HG03095 (cell line): ENCODE data around the gene RRAS2.
"Not testable (repeated sequence)": the region's sequence is repeated elsewhere in the genome, so short reads cannot be mapped to it uniquely, and the experiment has no call there.

Source experiments
- ATAC-seq: cut with Tn5 transposase; IDR thresholded peaks from one replicate; pipeline ENCODE4 v1.9.1; 2021; ENCODE audit warnings: moderate library complexity; ENCODE audit not compliant: unreplicated experiment

Gene RRAS2

DNA sequence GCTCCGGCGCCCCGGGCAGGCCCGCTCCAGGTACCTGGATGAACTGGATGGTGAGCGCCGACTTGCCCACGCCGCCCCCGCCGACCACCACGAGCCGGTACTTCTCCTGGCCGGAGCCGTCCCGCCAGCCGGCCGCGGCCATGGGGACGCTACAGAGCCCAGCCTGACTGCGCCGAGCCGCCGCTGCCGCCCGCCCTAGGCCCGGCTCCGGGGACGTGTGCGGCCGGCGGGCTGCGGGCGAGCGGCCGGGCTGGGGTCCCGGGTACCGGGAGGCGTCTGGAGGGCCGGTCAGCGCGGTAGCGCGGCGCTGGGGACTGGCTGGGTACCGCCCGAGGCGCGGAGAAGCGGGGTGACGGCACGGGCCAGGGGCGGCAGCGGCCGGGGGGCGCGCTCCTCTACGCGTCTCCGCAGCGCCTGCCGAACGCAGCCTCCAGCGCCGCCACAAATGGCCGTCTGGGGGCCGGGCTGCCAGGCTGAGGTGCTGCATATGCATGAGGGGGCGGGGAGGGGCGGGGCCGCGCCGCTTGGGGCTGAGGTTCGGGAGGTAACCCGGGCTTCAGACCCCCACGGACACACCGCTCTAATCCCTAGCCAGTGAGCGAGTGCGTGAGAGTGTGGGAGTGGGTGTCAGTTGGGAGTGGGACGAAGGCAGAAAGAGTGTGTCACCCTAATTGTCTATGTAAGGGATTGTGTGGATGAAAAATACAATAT is at the start of gene RRAS2:
RRAS2 (minus strand) TSS at position 455 of the 711 bp plus-strand sequence; CDS start at position 142, 313 bp downstream.
- ATAC-seq: peak; percentile 84

- ATAC-seq: no peak
These were observed 49.6 kb upstream of the RRAS2 start for GRCh38 chr11:14408612-14409011.

GRCh38 chr11:14406116-14406515 is 47.1 kb upstream of the RRAS2 start:
- ATAC-seq: not testable (repeated sequence)

- not testable (repeated sequence) for ATAC-seq
These were observed 44.5 kb upstream of the RRAS2 start for GRCh38 chr11:14403528-14403927.

- no peak for ATAC-seq
These were observed 40.1 kb upstream of the RRAS2 start for GRCh38 chr11:14399087-14399486.

DNA sequence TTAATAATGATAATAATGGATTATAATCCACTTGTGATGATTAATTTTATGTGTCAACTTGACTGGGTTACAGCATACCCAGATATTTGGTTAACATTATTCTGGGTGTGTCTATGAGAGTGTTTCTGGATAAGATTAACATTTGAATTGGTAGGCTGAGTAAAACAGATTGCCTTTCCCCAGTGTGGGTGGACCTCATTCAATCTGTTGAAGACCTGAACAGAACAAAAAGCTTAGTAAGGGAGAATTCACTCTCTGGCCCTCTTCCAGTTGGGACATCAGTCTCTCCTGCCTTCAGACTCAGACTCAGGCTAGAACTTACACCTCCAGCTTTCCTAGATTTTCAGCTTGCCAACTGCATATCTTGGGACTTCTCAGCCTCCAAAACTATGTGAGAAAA is 37.3 kb upstream of the RRAS2 start:
- no peak for ATAC-seq

GRCh38 chr11:14393889-14394288 is 34.9 kb upstream of the RRAS2 start:
- ATAC-seq: no peak

DNA sequence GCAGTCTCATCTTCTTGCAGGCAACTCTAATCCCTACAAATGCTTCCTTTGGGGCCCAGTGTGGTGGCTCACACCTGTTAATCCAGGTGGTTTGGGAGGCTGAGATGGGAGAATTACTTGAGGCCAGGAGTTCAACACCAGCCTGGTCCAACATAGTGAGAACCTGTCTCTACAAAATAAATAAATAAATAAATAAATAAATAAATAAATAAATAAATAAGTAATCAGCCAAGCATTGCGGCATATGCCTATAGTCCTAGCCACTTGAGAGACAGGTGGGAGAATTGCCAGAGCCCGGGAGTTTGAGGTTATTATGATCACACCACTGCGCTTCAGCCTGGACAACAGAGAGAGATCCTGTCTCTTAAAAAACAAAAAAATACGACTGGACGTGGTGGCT is 34.1 kb upstream of the RRAS2 start:
- ATAC-seq: no peak

DNA sequence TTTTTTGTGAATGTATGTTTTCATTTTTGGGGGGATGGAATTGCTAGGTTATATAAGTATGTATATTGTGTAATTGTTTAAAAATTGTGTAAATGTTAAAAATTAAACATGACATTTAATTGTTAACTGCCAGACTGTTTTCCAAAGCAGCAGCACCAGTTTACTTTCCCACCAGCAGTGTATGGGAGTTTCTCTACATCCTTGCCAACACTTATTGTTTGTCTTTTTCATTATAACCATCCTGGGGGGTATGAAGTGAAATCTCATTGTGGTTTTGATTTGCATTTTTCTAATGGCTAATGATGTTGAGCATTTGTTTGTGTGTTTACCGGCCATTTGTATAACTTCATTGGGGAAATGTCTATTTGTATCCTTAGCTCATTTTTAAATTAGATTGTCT is 31.7 kb upstream of the RRAS2 start:
- no peak for ATAC-seq

- ATAC-seq: no peak
These were observed 29.4 kb upstream of the RRAS2 start for GRCh38 chr11:14388352-14388751.

GRCh38 chr11:14386895-14387480 is 28.0 kb upstream of the RRAS2 start:
- no peak for ATAC-seq

DNA sequence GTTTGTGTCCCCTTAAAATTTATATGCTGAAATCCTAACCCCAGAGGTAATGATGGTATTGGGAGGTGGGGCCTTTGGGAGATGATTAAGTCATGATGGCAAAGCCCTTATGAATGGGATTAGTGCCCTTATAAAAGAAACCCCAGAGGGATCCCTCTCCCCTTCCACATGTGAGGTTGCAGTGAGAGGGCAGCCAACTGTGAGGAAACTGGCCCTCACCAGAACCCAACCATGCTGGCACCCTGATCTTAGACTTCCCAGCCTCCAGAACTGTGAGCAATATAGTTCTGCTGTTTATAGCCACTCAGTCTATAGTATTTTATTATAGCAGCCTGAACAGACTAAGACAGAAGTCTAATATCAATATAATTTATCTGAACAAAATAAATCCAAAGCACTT is 27.1 kb upstream of the RRAS2 start:
- no peak for ATAC-seq

- ATAC-seq: no peak
These were observed 25.4 kb upstream of the RRAS2 start for GRCh38 chr11:14384338-14384737.

GRCh38 chr11:14381968-14382367 is 23.0 kb upstream of the RRAS2 start:
- ATAC-seq: no peak

GRCh38 chr11:14380947-14381561 is 22.1 kb upstream of the RRAS2 start:
- peak; percentile 78 for ATAC-seq

GRCh38 chr11:14380125-14380936 is 21.3 kb upstream of the RRAS2 start:
- no peak for ATAC-seq

- no peak for ATAC-seq
These were observed 19.2 kb upstream of the RRAS2 start for GRCh38 chr11:14378171-14378570.

- no peak for ATAC-seq
These were observed 17.9 kb upstream of the RRAS2 start for GRCh38 chr11:14376920-14377319.

- no peak for ATAC-seq
These were observed 16.2 kb upstream of the RRAS2 start for GRCh38 chr11:14374922-14375830.

GRCh38 chr11:14373941-14374646 is 15.1 kb upstream of the RRAS2 start:
- no peak for ATAC-seq
